ENCODE measurements around the gene GPR146. TPM values are rescaled to one million over a fixed set of nuclear protein-coding genes. Genes with fewer than 3 reads are reported as not detected.

The GPR146 gene
- total RNA-seq, 4 donors from 2014 or later = 12.5 to 30.8 (median 25.5) TPM

DNA sequence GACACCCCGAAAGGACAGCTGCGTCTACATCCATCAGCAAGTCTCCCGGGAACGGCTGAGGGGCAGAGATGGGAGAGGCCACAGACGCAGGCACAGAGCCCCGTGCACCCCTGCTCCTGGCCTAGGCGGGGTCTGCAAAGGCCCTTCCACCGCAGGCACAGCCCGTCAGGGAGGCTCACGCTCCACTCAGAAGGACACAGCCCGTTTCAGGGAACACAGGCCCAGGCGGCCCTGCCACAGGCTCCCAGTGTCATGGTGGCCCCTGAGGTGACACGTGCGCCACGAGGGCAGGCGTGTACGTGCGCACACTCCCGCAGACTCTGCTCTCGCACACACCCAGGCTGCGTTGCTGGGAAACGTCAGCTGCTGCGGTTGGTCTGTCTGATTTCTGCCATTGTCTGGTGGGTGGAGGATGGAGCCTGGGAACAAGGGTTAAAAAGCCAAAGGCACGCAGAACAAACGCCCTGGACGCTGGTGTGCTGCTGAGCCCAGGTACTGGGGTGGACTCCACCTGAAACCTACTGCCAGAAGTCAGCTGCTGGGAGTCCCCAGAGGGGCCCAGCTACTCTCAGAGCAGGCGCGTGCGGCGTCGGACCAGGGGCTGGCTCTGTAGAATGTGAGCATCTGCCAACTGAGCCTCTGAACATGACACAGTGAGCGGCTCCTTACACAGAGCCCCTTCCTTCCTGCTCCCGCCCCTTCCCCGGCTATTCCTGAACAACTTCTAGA lies 56.7 kb downstream of the GPR146 start:
- intact Hi-C loops (cut with DNase I) = no loop called here
- Histone ChIP-seq H3K9me3 (no peaks in the 10 kb centered on the region), H3K36me3 (peaks cover 0 to 7% (median 0%) of the 10 kb centered on the region in 4 donors), H3K4me1 (peaks cover 0 to 9% (median 8%) of the 10 kb centered on the region in 4 donors), H3K4me3 (no peak overlapping the region), H3K27ac (replicated peaks in 1 of 4) (no peak overlapping the region), H3K27me3 (no peaks in the 10 kb centered on the region)
- no peak for TF ChIP-seq POLR2AphosphoS5 (IDR thresholded peaks at IDR 0.05)
- no peak for TF ChIP-seq EP300 (IDR thresholded peaks at IDR 0.05)
- no peak for TF ChIP-seq POLR2A (IDR thresholded peaks at IDR 0.05; ENCODE audit: low read depth)
- TF ChIP-seq, protein P1, sequence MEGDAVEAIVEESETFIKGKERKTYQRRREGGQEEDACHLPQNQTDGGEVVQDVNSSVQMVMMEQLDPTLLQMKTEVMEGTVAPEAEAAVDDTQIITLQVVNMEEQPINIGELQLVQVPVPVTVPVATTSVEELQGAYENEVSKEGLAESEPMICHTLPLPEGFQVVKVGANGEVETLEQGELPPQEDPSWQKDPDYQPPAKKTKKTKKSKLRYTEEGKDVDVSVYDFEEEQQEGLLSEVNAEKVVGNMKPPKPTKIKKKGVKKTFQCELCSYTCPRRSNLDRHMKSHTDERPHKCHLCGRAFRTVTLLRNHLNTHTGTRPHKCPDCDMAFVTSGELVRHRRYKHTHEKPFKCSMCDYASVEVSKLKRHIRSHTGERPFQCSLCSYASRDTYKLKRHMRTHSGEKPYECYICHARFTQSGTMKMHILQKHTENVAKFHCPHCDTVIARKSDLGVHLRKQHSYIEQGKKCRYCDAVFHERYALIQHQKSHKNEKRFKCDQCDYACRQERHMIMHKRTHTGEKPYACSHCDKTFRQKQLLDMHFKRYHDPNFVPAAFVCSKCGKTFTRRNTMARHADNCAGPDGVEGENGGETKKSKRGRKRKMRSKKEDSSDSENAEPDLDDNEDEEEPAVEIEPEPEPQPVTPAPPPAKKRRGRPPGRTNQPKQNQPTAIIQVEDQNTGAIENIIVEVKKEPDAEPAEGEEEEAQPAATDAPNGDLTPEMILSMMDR (IDR thresholded peaks at IDR 0.05) = no peak
- 85% methylated on average over 17 of the region's 34 CpGs for WGBS
- no peak for DNase-seq (ENCODE audit: extremely low spot score)

DNA sequence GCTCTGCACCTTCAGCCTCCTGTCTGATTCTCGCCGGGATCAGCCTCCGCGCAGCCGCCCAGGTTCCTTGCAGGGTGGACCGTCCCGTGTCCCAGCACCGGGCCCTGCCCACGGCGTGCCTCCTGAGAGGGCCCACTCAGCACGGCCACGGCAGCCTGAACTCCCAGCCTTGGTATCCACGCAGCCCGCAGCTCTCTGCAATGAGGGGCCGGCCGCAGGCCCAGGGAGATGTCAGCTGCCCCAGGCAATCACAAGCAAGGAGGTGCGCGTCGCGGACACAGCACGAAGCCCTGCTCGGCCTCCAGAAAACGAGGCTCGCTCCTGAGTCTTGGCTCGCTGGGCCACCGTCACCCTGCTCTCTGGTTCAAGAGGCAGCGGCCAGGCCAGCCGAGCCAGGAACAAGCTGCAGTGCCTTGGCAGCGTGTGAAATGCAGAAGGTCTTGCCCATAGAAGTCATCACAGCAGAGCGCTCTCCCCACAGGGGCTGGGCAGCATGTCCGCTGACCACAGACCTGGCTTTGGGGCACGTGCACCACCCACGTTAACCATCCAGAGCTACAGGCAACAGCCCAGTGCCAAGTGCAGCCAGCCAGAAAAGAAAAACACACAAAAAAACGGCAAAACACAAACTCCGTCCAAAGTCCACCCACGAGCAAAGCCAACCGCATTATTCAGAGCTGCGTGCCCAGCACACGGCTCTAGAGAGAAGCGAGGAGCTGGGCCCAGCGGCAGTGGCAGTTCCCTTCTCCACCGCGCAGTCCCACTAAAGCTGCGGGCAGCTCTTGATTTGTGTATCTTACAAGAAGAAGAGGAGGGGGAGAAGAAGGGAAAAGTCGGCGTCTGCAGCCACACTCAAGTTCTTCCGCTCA lies 57.5 kb downstream of the GPR146 start:
- no peaks in the 10 kb centered on the region for H3K27me3 ChIP-seq
- intact Hi-C loops (cut with DNase I) = no loop called here
- H3K9me3 ChIP-seq = no peaks in the 10 kb centered on the region
- 88% methylated on average over 28 of the region's 47 CpGs for WGBS
- H3K4me3 ChIP-seq = no peak overlapping the region
- peaks cover 0 to 7% (median 0%) of the 10 kb centered on the region in 4 donors for H3K36me3 ChIP-seq
- no peak for TF ChIP-seq POLR2AphosphoS5 (IDR thresholded peaks at IDR 0.05)
- no peak for TF ChIP-seq POLR2A (IDR thresholded peaks at IDR 0.05; ENCODE audit: low read depth)
- TF ChIP-seq, protein P1 (IDR thresholded peaks at IDR 0.05) = no peak
- TF ChIP-seq EP300 (IDR thresholded peaks at IDR 0.05) = no peak
- H3K27ac ChIP-seq (replicated peaks in 1 of 4) = no peak overlapping the region
- H3K4me1 ChIP-seq = peaks cover 0 to 1% (median under 1%) of the 10 kb centered on the region in 4 donors
- no peak for DNase-seq (ENCODE audit: extremely low spot score)

DNA sequence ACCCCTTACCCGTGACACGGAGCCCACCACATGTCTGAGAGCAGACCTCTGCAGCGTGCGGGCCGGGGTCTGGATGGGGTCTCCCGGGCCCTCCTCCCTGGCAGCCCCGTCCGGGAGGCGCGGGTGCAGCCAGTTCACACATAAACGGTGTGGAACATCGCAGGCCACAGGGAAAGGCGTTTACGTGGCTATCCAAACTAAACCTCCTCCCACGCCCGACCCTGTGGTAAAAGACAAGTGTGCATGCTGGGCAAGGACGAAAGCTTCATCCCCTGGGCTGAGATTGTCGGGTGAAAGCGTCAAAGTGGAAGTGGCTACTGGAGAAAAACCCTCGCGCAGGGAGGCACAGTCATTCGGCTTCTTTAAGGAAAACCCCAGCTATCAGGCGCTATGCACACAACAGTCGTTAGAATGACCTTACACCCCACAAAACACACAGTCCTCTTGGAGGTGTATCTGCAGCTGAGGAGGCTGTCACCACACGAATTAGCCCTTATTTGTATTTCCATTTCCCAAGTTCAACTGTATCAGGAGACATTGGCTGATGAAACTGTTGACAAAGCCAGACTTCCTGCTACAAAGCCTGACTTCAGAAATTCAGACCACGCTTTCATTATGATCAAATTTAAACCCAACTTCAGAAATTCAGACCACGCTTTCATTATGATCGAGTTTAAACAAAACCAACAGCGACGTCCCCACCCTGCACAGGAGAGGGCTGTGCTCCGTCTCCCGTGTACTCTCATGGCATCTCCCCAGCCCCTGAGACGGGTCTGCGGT lies 58.9 kb downstream of the GPR146 start:
- intact Hi-C loops (cut with DNase I) = no loop called here
- Histone ChIP-seq H3K4me1 (no peaks in the 10 kb centered on the region), H3K36me3 (peaks cover 0 to 7% (median 0%) of the 10 kb centered on the region in 4 donors), H3K27me3 (no peaks in the 10 kb centered on the region), H3K27ac (replicated peaks in 1 of 4) (no peak overlapping the region), H3K4me3 (no peak overlapping the region), H3K9me3 (no peaks in the 10 kb centered on the region)
- DNase-seq (ENCODE audit: extremely low spot score) = no peak
- 90% methylated on average over 34 of the region's 34 CpGs for WGBS
- TF ChIP-seq EP300 (IDR thresholded peaks at IDR 0.05) = no peak
- TF ChIP-seq, protein P1 (IDR thresholded peaks at IDR 0.05) = no peak

- H3K27me3 ChIP-seq = no peaks in the 10 kb centered on the region
- no peak overlapping the region for H3K27ac ChIP-seq (replicated peaks in 1 of 4)
- no peak for TF ChIP-seq POLR2A (IDR thresholded peaks at IDR 0.05; ENCODE audit: low read depth)
- TF ChIP-seq, protein P1 (IDR thresholded peaks at IDR 0.05) = no peak
- TF ChIP-seq POLR2AphosphoS5 (IDR thresholded peaks at IDR 0.05) = no peak
- TF ChIP-seq EP300 (IDR thresholded peaks at IDR 0.05) = no peak
- no peaks in the 10 kb centered on the region for H3K4me1 ChIP-seq
- no peak for DNase-seq (ENCODE audit: extremely low spot score)
- 91% methylated on average over 17 of the region's 21 CpGs for WGBS
- peaks cover 0 to under 1% (median 0%) of the 10 kb centered on the region in 4 donors for H3K36me3 ChIP-seq
- no peaks in the 10 kb centered on the region for H3K9me3 ChIP-seq
- no peak overlapping the region for H3K4me3 ChIP-seq
- intact Hi-C loops (cut with DNase I) = no loop called here
Measured at GRCh38 chr7:1103789-1104515, 59.6 kb downstream of the GPR146 start.

All from esophagus muscularis mucosa (tissue), 4 donors.